ENCODE data around the gene BNIP5.

GRCh38 chr6:36273802-36274514, 62.7 kb downstream of the BNIP5 start:
- no peak for TF ChIP-seq CTCF (IDR thresholded peaks at IDR 0.05)
- no peak for TF ChIP-seq POLR2A (IDR thresholded peaks at IDR 0.05)

All from esophagus squamous epithelium (tissue), 4 donors.